ENCODE results near the gene ERBB4.

GRCh38 chr2:212133337-212133736, 405.3 kb downstream of the ERBB4 start:
- TF ChIP-seq CTCF (IDR thresholded peaks at IDR 0.05): no peak
- no peak for TF ChIP-seq POLR2AphosphoS5 (IDR thresholded peaks at IDR 0.05; ENCODE audit: low read depth, low read length)
- TF ChIP-seq REST (IDR thresholded peaks at IDR 0.05; ENCODE audit: insufficient read depth in 1 of 2, low read depth in 2 of 2, low read length in 1 of 2): no peak
- no peak for TF ChIP-seq SIN3A (IDR thresholded peaks at IDR 0.05; ENCODE audit: borderline replicate concordance, insufficient read depth, low read depth, low read length)
- TF ChIP-seq TCF7L2 (IDR thresholded peaks at IDR 0.05; ENCODE audit: low read depth, low read length): no peak
